Measurements from ENCODE around the gene PHF13.
"Not testable (repeated sequence)": the region's sequence is repeated elsewhere in the genome, so short reads cannot be mapped to it uniquely, and the experiment has no call there.

The PHF13 gene

GRCh38 chr1:6587261-6588005 lies 26.1 kb upstream of the PHF13 start:
- DNase-seq = no peak

- DNase-seq = no peak
These were observed 25.2 kb upstream of the PHF13 start for GRCh38 chr1:6588128-6588892.

GRCh38 chr1:6588893-6589520 lies 24.5 kb upstream of the PHF13 start:
- DNase-seq = no peak

GRCh38 chr1:6590046-6590445 lies 23.5 kb upstream of the PHF13 start:
- no peak for DNase-seq

GRCh38 chr1:6591222-6591621 lies 22.3 kb upstream of the PHF13 start:
- DNase-seq = no peak

GRCh38 chr1:6591644-6592043 lies 21.9 kb upstream of the PHF13 start:
- DNase-seq = no peak

GRCh38 chr1:6592441-6592840 lies 21.1 kb upstream of the PHF13 start:
- no peak for DNase-seq

- DNase-seq = no peak
These were observed 20.5 kb upstream of the PHF13 start for GRCh38 chr1:6592865-6593593.

- DNase-seq = no peak
These were observed 19.7 kb upstream of the PHF13 start for GRCh38 chr1:6593810-6594209.

GRCh38 chr1:6594977-6595740 lies 18.4 kb upstream of the PHF13 start:
- DNase-seq = no peak

- no peak for DNase-seq
These were observed 17.2 kb upstream of the PHF13 start for GRCh38 chr1:6596351-6596750.

GRCh38 chr1:6596886-6597776 lies 16.4 kb upstream of the PHF13 start:
- DNase-seq = no peak

GRCh38 chr1:6597777-6598131 lies 15.8 kb upstream of the PHF13 start:
- no peak for DNase-seq

GRCh38 chr1:6599141-6599975 lies 14.2 kb upstream of the PHF13 start:
- DNase-seq = no peak

- not testable (repeated sequence) for DNase-seq
These were observed 13.5 kb upstream of the PHF13 start for GRCh38 chr1:6599991-6600390.

GRCh38 chr1:6600410-6601048 lies 13.0 kb upstream of the PHF13 start:
- no peak for DNase-seq

GRCh38 chr1:6601049-6601922 lies 12.2 kb upstream of the PHF13 start:
- peak; percentile 71 for DNase-seq

GRCh38 chr1:6601923-6602668 lies 11.4 kb upstream of the PHF13 start:
- DNase-seq = no peak

Measured in GOT3 (cell line).